ENCODE data around the gene RHOB.

- no peak for TF ChIP-seq CTCF (IDR thresholded peaks at IDR 0.05; ENCODE audit: low read depth, low read length, poor library complexity, severe bottlenecking)
- no peak for TF ChIP-seq EZH2phosphoT487 (IDR thresholded peaks at IDR 0.05; ENCODE audit: borderline replicate concordance, low read length)
Observed at GRCh38 chr2:20454036-20454981, 7.4 kb downstream of the RHOB start.
